Cardiac fibroblast (primary cell): ENCODE data around the gene RALA.

Source experiments
- DNase-seq, 2 donors: peaks; one replicate each; pipeline versions ENCODE4 v3.0.0 to v3.0.0-alpha.2; 2010; ENCODE audit warnings: low read depth in 2 of 2
- H3K4me3 ChIP-seq, 2 donors: replicated peaks in 1 of 2; 1 replicate in 1 of 2; 2 replicates in 1 of 2; pipeline ENCODE4 v1.5.1; 2011; ENCODE audit warnings: low read depth in 2 of 2, low read length in 2 of 2, mild to moderate bottlenecking in 2 of 2, moderate library complexity in 1 of 2
- TF ChIP-seq, protein P1 (sequence below): IDR thresholded peaks from one replicate; pipeline ENCODE4 v1.5.1; 2011; ENCODE audit warnings: low read depth, mild to moderate bottlenecking, low read length, inconsistent platforms

The RALA gene

DNA sequence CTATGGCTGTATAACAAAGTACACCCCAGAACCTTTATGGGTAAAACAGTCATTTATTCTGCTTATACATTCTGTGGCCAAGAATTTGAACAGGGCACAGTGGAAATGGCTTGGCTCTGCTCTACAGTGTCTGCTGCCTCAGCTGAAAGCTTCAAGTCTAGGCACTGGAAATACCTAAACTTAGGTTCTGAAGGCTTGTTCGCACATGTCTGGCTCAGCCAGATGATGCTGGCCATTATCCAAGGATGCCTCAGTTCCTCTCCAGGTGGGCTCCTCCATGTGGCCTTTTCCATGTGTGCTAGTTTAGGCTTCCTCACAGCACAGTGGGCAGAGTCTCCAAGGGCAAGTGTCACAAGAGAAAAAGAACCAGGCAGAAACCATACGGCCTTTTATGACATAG, 76.8 kb downstream of the RALA start:
- no peak for DNase-seq
- no peak overlapping the region for H3K4me3 ChIP-seq
- TF ChIP-seq, protein P1, sequence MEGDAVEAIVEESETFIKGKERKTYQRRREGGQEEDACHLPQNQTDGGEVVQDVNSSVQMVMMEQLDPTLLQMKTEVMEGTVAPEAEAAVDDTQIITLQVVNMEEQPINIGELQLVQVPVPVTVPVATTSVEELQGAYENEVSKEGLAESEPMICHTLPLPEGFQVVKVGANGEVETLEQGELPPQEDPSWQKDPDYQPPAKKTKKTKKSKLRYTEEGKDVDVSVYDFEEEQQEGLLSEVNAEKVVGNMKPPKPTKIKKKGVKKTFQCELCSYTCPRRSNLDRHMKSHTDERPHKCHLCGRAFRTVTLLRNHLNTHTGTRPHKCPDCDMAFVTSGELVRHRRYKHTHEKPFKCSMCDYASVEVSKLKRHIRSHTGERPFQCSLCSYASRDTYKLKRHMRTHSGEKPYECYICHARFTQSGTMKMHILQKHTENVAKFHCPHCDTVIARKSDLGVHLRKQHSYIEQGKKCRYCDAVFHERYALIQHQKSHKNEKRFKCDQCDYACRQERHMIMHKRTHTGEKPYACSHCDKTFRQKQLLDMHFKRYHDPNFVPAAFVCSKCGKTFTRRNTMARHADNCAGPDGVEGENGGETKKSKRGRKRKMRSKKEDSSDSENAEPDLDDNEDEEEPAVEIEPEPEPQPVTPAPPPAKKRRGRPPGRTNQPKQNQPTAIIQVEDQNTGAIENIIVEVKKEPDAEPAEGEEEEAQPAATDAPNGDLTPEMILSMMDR, result no peak

DNA sequence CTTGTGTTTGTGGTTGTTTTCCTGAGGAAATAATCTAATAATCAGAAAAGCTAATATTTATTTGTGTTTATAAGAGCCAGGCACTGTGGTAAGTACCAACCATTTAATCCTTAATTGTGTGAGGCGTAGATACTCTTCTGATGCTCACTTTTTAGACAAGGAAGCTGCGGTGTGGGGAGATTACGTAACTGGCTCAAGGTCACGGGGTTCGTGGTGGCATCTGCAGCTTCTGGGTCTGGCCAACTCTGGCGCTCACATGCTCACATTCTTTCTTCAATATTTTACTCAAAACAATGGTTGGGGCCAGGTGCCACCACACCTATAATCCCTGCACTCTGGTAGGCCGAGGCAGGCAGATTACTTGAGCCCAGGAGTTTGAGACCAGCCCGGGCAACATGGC, 77.6 kb downstream of the RALA start:
- TF ChIP-seq, protein P1, result no peak
- no peak overlapping the region for H3K4me3 ChIP-seq
- no peak for DNase-seq

DNA sequence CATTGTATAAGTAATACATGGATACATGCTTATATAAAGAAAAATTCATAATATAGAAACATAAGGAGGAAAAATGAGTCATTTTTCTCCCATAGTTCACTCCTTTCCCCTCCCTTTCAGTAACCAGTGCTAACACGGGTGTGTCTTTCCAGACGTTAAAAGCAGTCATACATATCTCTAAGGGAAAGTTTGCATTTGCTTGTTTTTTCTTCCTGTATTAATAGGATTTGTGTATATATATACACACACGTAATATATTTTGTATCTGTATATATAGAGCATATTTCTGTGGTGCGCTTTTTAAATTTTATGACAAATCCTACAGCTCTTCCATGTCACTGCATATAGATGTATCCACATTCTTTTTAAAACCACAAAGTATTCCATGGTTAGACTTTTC, 78.8 kb downstream of the RALA start:
- DNase-seq, result no peak
- TF ChIP-seq, protein P1, result no peak
- H3K4me3 ChIP-seq, result no peak overlapping the region

DNA sequence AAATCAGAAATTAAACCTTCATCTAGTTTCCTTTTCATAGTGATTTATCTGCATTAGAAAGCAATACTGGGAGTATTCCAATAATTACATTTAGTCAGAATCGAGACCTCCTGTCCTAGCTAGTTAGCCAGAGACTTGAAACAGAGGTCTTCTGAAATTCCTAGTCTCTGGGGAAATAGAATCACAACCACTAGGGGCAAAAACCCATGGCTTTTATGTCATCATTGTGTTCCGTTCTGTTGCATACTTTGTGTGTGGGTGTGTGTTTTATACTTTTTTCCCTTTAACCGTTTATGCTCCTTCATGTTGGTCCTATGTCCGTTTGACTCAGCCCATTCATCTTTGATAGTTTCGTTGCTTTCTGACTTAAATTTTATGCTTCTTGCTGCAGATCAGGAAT, 79.8 kb downstream of the RALA start:
- H3K4me3 ChIP-seq, result no peak overlapping the region
- TF ChIP-seq, protein P1, result peak; percentile 13
- DNase-seq, result peak; percentile 35 to 62

DNA sequence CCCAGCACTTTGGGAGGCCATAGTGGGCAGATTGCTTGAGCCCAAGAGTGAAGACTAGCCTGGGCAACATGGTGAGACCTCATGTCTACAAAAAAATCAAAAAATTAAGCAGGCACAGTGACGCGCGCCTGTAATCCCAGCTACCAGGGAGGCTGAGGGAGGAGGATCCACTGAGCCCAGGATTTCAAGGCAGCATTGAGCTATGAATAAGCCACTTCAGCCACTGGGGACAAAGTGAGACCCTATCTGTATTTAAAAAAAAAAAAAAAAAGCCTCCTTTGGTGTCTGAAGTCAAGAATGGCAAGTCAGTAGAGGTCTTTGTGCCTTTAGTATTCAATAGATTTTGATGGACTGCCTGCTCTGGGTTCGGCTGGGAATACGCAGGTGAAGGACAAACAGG, 85.7 kb downstream of the RALA start:
- H3K4me3 ChIP-seq, result no peak overlapping the region
- TF ChIP-seq, protein P1, result no peak
- DNase-seq, result no peak

DNA sequence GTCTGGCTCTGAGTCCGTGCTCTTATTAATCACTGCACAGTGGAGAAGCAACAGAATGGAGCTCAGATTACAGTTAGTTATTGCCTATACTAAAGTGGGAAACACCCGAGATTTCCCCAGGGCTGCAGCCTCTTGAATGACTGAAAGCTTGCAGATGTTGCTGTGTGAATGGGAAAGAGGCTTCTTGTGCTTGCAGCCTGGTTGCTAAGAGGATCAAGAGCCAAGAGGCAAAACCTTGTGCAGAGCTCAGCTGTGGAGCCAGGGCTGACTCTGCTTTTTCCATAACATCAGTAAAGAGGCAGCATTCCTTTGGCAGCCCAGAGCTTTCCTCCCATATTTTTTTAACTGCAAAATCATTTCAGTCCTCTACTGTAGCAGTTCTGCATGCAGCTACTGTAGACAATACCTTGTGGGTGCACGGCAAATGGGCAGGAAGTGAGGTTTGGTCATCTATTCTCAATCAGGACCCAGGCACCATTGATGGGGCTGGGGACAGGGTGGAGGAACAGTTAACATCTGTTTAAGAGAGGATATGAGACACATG, 86.5 kb downstream of the RALA start:
- peak; percentile 81 to 86 for DNase-seq
- TF ChIP-seq, protein P1, result no peak
- H3K4me3 ChIP-seq, result no peak overlapping the region

DNA sequence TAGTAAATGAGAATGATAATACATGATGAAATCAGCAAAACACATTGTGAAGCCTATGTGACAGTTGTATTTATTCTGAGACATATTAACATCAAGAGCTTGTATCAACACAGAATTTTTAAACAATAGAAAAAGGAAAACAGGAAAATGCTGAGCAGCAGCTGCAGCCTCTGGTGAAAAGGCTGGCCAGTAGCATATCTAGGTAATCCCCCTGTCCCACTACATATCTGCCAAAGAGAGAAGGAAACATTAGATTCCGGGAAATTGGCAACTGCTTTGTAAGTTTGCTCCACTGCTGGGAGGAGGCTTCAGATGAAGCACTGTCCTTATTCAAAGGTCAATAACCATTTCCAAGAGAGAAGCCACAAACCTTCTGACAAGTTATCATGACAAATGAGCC, 89.4 kb downstream of the RALA start:
- no peak for DNase-seq
- no peak overlapping the region for H3K4me3 ChIP-seq
- TF ChIP-seq, protein P1, result no peak
